ENCODE results near the gene PARP8.

DNA sequence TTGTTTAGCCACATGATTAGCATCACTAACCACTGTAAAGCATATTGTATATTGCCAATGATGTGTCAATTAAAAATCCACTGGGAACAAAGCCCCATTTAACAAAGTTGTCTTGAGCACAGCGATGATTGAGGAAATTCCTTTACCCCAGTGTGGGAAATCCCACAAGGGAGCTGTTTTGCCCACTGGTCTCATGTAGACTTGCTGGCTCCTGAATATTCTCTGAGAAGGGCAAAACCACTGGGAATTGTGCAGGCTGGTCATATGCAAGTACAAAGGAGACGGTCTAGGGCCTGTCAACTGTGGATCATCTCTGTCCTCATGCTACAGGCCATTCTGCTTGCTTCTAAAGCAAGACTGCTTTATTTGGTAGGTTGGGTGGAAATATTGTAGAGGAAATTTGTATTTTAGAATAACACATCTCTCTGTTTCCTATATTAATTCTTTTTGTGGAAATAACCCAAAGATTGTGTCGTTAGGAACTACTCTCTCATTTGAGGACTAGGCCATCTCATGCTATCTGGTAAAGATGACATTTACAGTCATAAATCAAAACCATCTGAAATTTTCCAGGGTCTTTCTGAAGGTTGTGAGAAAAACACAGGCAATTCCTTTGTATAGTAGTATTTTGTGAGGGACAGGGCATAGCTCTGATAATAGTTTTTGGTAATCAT lies 60.2 kb downstream of the PARP8 start:
- TF ChIP-seq CTCF (conservative IDR thresholded peaks at IDR 0.05; ENCODE audit: low read depth, low read length) (no peak), EZH2 (IDR thresholded peaks at IDR 0.05; ENCODE audit: low read length, unreplicated experiment) (no peak), EZH2phosphoT487 (IDR thresholded peaks at IDR 0.05; ENCODE audit: borderline replicate concordance, low read length) (no peak)

All from PC-3 (cell line).